HEK293 (cell line): Measurements from ENCODE around the gene TDRD3.

Experiments used
- GLI2 ChIP-seq: fragments of 450-650 bp; formaldehyde crosslinking; IDR thresholded peaks from 2 replicates; pipeline ENCODE4; 2017; ENCODE audit warnings: missing biosample characterization, missing genetic modification characterization, low read depth, borderline replicate concordance
- SALL2 ChIP-seq: fragments of 450-650 bp; formaldehyde crosslinking; IDR thresholded peaks from 2 replicates; pipeline ENCODE4 v1.5.0; 2017; ENCODE audit warnings: missing biosample characterization, mild to moderate bottlenecking, missing genetic modification characterization, borderline replicate concordance
- SCRT1 ChIP-seq: fragments of 450-650 bp; formaldehyde crosslinking; IDR thresholded peaks from 2 replicates; pipeline ENCODE4 v1.5.1; 2016; ENCODE audit warnings: missing biosample characterization, missing genetic modification characterization, borderline replicate concordance
- TF ChIP-seq, protein P1 (sequence below): fragments of 450-650 bp; formaldehyde crosslinking; IDR thresholded peaks from 2 replicates; pipeline ENCODE4 v1.5.1; 2016; ENCODE audit warnings: missing biosample characterization, missing genetic modification characterization
- TF ChIP-seq, protein P2 (sequence below): fragments of 450-650 bp; formaldehyde crosslinking; IDR thresholded peaks from 2 replicates; pipeline ENCODE4 v1.5.1; 2016; ENCODE audit warnings: missing biosample characterization, missing genetic modification characterization
- TF ChIP-seq, protein P3 (sequence below): fragments of 450-650 bp; formaldehyde crosslinking; IDR thresholded peaks from 2 replicates; pipeline ENCODE4 v1.5.1; 2016; ENCODE audit warnings: missing biosample characterization, missing genetic modification characterization

DNA sequence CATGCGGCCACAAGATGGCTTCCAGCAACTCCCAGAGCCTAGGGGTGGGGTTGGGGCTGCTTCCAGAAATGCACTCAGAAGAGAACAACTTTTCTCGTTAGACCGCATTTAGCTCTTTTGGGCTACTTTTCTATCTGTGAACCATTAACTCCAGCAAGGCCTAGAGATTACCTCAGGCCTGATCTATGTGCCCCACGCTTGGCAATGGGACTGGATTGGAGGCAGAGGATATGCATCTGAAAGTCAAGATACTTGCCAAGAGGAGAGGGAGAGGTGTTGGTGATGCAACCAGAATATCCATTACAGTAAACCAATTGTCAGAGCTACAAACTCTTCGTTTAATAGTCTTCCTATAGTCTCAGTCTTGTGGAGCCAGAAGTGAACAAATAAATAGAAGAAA is 177.7 kb downstream of the TDRD3 start:
- no peak for TF ChIP-seq SALL2 (tag by site-specific recombination)
- TF ChIP-seq, protein P1, sequence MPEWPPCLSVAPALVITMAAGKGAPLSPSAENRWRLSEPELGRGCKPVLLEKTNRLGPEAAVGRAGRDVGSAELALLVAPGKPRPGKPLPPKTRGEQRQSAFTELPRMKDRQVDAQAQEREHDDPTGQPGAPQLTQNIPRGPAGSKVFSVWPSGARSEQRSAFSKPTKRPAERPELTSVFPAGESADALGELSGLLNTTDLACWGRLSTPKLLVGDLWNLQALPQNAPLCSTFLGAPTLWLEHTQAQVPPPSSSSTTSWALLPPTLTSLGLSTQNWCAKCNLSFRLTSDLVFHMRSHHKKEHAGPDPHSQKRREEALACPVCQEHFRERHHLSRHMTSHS (tag by site-specific recombination) = no peak
- TF ChIP-seq, protein P2, sequence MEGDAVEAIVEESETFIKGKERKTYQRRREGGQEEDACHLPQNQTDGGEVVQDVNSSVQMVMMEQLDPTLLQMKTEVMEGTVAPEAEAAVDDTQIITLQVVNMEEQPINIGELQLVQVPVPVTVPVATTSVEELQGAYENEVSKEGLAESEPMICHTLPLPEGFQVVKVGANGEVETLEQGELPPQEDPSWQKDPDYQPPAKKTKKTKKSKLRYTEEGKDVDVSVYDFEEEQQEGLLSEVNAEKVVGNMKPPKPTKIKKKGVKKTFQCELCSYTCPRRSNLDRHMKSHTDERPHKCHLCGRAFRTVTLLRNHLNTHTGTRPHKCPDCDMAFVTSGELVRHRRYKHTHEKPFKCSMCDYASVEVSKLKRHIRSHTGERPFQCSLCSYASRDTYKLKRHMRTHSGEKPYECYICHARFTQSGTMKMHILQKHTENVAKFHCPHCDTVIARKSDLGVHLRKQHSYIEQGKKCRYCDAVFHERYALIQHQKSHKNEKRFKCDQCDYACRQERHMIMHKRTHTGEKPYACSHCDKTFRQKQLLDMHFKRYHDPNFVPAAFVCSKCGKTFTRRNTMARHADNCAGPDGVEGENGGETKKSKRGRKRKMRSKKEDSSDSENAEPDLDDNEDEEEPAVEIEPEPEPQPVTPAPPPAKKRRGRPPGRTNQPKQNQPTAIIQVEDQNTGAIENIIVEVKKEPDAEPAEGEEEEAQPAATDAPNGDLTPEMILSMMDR (tag by site-specific recombination) = no peak
- TF ChIP-seq SCRT1 (tag by site-specific recombination) = no peak
- TF ChIP-seq, protein P3, sequence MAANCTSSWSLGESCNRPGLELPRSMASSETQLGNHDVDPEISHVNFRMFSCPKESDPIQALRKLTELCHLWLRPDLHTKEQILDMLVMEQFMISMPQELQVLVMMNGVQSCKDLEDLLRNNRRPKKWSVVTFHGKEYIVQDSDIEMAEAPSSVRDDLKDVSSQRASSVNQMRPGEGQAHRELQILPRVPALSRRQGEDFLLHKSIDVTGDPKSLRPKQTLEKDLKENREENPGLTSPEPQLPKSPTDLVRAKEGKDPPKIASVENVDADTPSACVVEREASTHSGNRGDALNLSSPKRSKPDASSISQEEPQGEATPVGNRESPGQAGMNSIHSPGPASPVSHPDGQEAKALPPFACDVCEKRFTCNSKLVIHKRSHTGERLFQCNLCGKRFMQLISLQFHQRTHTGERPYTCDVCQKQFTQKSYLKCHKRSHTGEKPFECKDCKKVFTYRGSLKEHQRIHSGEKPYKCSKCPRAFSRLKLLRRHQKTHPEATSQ (tag by site-specific recombination) = no peak
- no peak for TF ChIP-seq GLI2 (tag by site-specific recombination)
